SK-N-MC (cell line): Measurements from ENCODE around the gene KCNG1.

Experiments
- EZH2 ChIP-seq: fragments of 200-600 bp; sonication (generic); IDR thresholded peaks from one replicate; pipeline ENCODE4 v1.6.1; 2017; ENCODE audit warnings: antibody characterized with exemption
- POLR2AphosphoS5 ChIP-seq: IDR thresholded peaks from 2 replicates; pipeline ENCODE4 v1.6.1; 2012; ENCODE audit warnings: mild to moderate bottlenecking, low read depth, low read length, borderline replicate concordance

DNA sequence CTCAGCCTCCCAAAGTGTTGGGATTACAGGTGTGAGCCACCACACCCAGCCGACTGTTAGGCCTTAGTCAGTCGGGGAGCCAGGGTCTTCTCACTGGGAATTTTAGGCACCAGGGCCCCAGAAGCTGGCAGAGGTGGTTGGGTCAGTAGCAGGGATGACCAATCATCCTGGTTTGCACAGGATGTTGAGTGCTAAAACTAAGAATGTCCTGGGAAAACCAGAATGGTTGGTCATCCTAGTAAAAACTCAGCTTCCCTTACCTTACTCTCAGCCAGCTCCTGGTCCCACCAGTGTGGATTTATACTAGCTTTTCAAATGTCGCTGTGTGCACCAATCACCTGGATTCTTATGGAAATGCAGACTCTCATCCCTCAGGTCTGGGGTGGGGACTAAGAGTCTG lies 31.8 kb downstream of the KCNG1 start:
- TF ChIP-seq POLR2AphosphoS5: no peak
- no peak for TF ChIP-seq EZH2
